Measurements from ENCODE around the gene TSPYL4. TPM values are rescaled to one million over a fixed set of nuclear protein-coding genes. Genes with fewer than 3 reads are reported as not detected.

The TSPYL4 gene
- total RNA-seq, 1 experiment from 2014 or later: 15.0 TPM

- H3K9me3 Mint-ChIP-seq (ENCODE audit: low read depth, unreplicated experiment): no peaks in the 10 kb centered on the region
- CTCF ChIA-PET: interaction anchor here (0.6 kb wide), 1 partner anchor 400 kb away, joined by 4 read pairs; no protein-coding TSS in a partner anchor
- H3K27ac Mint-ChIP-seq (ENCODE audit: unreplicated experiment): no peak overlapping the region
- DNase-seq: no peak
- BruUV-seq (replicated peaks): no TSS peak
- no peak overlapping the region for H3K4me3 Mint-ChIP-seq (ENCODE audit: low read depth, unreplicated experiment)
- TF ChIP-seq, protein P1, sequence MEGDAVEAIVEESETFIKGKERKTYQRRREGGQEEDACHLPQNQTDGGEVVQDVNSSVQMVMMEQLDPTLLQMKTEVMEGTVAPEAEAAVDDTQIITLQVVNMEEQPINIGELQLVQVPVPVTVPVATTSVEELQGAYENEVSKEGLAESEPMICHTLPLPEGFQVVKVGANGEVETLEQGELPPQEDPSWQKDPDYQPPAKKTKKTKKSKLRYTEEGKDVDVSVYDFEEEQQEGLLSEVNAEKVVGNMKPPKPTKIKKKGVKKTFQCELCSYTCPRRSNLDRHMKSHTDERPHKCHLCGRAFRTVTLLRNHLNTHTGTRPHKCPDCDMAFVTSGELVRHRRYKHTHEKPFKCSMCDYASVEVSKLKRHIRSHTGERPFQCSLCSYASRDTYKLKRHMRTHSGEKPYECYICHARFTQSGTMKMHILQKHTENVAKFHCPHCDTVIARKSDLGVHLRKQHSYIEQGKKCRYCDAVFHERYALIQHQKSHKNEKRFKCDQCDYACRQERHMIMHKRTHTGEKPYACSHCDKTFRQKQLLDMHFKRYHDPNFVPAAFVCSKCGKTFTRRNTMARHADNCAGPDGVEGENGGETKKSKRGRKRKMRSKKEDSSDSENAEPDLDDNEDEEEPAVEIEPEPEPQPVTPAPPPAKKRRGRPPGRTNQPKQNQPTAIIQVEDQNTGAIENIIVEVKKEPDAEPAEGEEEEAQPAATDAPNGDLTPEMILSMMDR (IDR thresholded peaks at IDR 0.05; ENCODE audit: unreplicated experiment): no peak
- intact Hi-C loops (cut with micrococcal nuclease; ENCODE audit: unreplicated experiment): no loop called here
- no peaks in the 10 kb centered on the region for H3K4me1 Mint-ChIP-seq (ENCODE audit: low read depth, unreplicated experiment)
- no peaks in the 10 kb centered on the region for H3K27me3 Mint-ChIP-seq (ENCODE audit: unreplicated experiment)
- H3K36me3 Mint-ChIP-seq (ENCODE audit: insufficient read depth, unreplicated experiment): peaks cover 7% of the 10 kb centered on the region
Observed at GRCh38 chr6:116238083-116238482, 15.8 kb downstream of the TSPYL4 start.

GRCh38 chr6:116234689-116235088 lies 19.2 kb downstream of the TSPYL4 start:
- H3K27ac Mint-ChIP-seq (ENCODE audit: unreplicated experiment): no peak overlapping the region
- intact Hi-C loops (cut with micrococcal nuclease; ENCODE audit: unreplicated experiment): no loop called here
- no peaks in the 10 kb centered on the region for H3K4me1 Mint-ChIP-seq (ENCODE audit: low read depth, unreplicated experiment)
- CTCF ChIA-PET: interaction anchor here (0.7 kb wide), 1 partner anchor 112 kb away, joined by 5 read pairs; no protein-coding TSS in a partner anchor
- H3K36me3 Mint-ChIP-seq (ENCODE audit: insufficient read depth, unreplicated experiment): peaks cover 7% of the 10 kb centered on the region
- BruUV-seq (replicated peaks): no TSS peak
- TF ChIP-seq, protein P1 (IDR thresholded peaks at IDR 0.05; ENCODE audit: unreplicated experiment): no peak
- no peak overlapping the region for H3K4me3 Mint-ChIP-seq (ENCODE audit: low read depth, unreplicated experiment)
- H3K27me3 Mint-ChIP-seq (ENCODE audit: unreplicated experiment): no peaks in the 10 kb centered on the region
- no peaks in the 10 kb centered on the region for H3K9me3 Mint-ChIP-seq (ENCODE audit: low read depth, unreplicated experiment)
- no peak for DNase-seq

DNA sequence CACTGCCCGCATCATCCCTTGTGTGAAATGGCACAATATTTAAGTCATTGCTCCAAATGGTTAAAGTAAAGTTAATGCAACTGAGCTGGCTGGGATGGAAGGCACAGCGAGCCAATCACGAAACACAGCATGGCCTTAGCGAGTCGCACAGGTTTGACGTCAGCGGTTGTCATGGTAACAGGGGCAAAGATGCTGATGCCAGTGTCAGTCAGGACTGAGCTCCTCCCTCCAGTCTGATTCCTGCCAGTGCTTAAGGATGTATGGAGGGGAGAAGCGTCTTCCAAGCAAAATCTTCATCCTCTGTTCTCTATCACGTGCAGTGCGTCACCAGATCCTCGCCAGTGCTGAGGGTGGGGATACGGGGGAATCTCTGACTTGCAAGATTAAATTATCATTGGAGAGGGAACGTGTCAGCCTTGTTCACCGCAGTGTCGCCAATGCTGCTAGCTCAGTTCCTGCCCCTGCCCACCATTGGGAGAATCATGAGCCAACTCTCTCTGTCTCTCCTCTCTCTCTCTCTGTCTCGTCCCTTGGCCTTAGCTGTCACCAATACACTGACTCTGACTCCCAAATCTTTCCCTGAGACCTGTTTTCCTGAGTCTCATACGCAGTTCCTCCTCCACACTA lies 24.5 kb downstream of the TSPYL4 start:
- Mint-ChIP-seq H3K27me3 (ENCODE audit: unreplicated experiment) (no peaks in the 10 kb centered on the region), H3K27ac (ENCODE audit: unreplicated experiment) (no peak overlapping the region), H3K9me3 (ENCODE audit: low read depth, unreplicated experiment) (no peaks in the 10 kb centered on the region), H3K4me1 (ENCODE audit: low read depth, unreplicated experiment) (no peaks in the 10 kb centered on the region), H3K36me3 (ENCODE audit: insufficient read depth, unreplicated experiment) (no peaks in the 10 kb centered on the region), H3K4me3 (ENCODE audit: low read depth, unreplicated experiment) (no peak overlapping the region)
- intact Hi-C loops (cut with micrococcal nuclease; ENCODE audit: unreplicated experiment): no loop called here
- TF ChIP-seq, protein P1 (IDR thresholded peaks at IDR 0.05; ENCODE audit: unreplicated experiment): no peak
- CTCF ChIA-PET: no interaction called here
- no TSS peak for BruUV-seq (replicated peaks)
- DNase-seq: no peak

DNA sequence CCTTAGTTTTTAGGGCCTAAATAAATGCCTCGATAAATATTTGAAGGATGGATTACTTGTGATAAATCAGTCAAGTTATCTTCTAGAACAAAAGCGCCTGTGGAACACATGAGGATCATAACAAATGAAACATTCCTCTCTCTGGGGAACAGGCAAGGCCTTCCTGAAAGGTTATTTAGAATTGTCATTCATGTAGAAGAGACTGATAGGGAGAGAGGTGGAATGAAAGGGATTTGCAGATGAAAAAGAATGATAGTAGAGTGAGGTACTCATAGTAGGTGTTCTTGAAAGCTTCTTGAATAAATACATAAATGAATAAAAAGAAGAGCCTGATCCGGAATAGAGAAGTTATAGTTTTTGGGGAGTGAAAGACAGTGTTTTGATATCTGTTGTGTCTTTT lies 30.5 kb downstream of the TSPYL4 start:
- TF ChIP-seq, protein P1 (IDR thresholded peaks at IDR 0.05; ENCODE audit: unreplicated experiment): no peak
- H3K4me1 Mint-ChIP-seq (ENCODE audit: low read depth, unreplicated experiment): no peaks in the 10 kb centered on the region
- no peak overlapping the region for H3K4me3 Mint-ChIP-seq (ENCODE audit: low read depth, unreplicated experiment)
- no peaks in the 10 kb centered on the region for H3K9me3 Mint-ChIP-seq (ENCODE audit: low read depth, unreplicated experiment)
- CTCF ChIA-PET: no interaction called here
- DNase-seq: no peak
- no peak overlapping the region for H3K27ac Mint-ChIP-seq (ENCODE audit: unreplicated experiment)
- no peaks in the 10 kb centered on the region for H3K27me3 Mint-ChIP-seq (ENCODE audit: unreplicated experiment)
- H3K36me3 Mint-ChIP-seq (ENCODE audit: insufficient read depth, unreplicated experiment): no peaks in the 10 kb centered on the region
- no TSS peak for BruUV-seq (replicated peaks)
- intact Hi-C loops (cut with micrococcal nuclease; ENCODE audit: unreplicated experiment): no loop called here

All from Calu3 (cell line).